Measurements from ENCODE around the gene KLHL35. TPM values are rescaled to one million over a fixed set of nuclear protein-coding genes. Genes with fewer than 3 reads are reported as not detected.

Gene KLHL35
- total RNA-seq, 6 donors from 2014 or later = 3.5 to 7.3 (median 4.3) TPM

DNA sequence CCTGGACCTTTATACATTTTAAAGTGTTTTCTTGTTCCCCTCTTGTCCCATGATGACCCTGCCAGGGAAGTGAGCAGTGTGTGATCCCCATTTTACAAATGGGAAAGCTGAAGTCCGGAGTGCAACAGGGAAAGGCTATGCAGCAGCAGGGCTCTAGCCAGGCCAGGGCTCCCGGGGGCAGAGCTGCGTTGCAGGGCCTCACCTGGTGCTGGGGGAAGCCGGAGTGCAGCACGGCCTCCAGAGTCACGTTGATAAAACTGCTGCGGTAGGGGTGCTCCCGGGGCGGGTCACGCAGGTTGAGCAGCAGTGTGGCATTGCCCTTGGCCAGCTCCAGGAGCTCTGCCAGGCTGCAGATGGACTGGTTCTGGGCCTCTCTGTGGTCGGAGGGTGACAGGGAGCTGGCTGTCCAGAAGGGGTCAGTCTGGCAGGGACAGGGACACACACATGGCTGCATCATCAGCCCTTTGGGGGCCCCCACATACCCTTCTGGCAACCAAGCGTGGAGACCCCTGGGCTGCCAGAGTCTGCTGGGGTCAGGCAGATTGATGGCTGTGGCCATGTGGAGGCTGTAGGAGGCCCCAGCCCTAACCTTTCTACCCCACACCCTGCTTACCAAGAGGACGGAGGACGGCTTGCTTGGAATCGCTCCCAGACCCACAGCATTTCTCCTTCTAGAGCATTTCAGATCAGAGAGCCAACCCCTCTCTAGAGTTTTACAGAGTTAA, 9.3 kb upstream of the KLHL35 start:
- DNase-seq (no peak), ATAC-seq (ENCODE audit: low FRiP score in 2 of 2) (no peak)
- Histone ChIP-seq H3K4me3 (no peak overlapping the region), H3K4me1 (peaks cover 0 to 6% (median 2%) of the 10 kb centered on the region in 4 donors), H3K27me3 (no peaks in the 10 kb centered on the region), H3K9me3 (no peaks in the 10 kb centered on the region), H3K36me3 (peaks cover 0 to 5% (median 0%) of the 10 kb centered on the region in 4 donors), H3K27ac (no peak overlapping the region)
- TF ChIP-seq, protein P1, sequence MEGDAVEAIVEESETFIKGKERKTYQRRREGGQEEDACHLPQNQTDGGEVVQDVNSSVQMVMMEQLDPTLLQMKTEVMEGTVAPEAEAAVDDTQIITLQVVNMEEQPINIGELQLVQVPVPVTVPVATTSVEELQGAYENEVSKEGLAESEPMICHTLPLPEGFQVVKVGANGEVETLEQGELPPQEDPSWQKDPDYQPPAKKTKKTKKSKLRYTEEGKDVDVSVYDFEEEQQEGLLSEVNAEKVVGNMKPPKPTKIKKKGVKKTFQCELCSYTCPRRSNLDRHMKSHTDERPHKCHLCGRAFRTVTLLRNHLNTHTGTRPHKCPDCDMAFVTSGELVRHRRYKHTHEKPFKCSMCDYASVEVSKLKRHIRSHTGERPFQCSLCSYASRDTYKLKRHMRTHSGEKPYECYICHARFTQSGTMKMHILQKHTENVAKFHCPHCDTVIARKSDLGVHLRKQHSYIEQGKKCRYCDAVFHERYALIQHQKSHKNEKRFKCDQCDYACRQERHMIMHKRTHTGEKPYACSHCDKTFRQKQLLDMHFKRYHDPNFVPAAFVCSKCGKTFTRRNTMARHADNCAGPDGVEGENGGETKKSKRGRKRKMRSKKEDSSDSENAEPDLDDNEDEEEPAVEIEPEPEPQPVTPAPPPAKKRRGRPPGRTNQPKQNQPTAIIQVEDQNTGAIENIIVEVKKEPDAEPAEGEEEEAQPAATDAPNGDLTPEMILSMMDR (IDR thresholded peaks at IDR 0.05) = no peak
- no peak for TF ChIP-seq POLR2A (IDR thresholded peaks at IDR 0.05)
- 78 to 85% methylated on average over 13 to 15 of the region's 15 CpGs for WGBS, 2 donors

DNA sequence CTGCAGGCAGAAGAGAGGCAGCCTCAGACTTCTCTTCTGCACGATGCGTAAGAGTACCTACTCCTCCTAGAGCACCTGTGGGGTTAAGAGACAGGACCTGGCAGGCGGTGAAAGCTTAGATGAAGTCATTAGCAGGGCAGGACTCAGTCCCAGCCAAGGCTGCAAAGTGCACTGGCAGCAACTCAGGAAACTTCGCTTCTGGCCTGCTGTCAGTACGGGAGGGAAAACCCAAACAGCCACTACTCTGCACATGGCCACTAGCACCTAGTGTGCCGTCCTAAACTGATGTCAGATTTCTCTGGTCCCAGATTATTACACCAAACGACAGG, 8.8 kb upstream of the KLHL35 start:
- TF ChIP-seq EP300 (IDR thresholded peaks at IDR 0.05) (no peak), POLR2A (IDR thresholded peaks at IDR 0.05) (no peak), POLR2AphosphoS5 (IDR thresholded peaks at IDR 0.05) (no peak)
- TF ChIP-seq, protein P1 (IDR thresholded peaks at IDR 0.05) = no peak
- Histone ChIP-seq H3K27ac (no peak overlapping the region), H3K36me3 (peaks cover 0 to 5% (median 0%) of the 10 kb centered on the region in 4 donors), H3K9me3 (no peaks in the 10 kb centered on the region), H3K27me3 (no peaks in the 10 kb centered on the region), H3K4me3 (no peak overlapping the region), H3K4me1 (peaks cover 0 to 6% (median 2%) of the 10 kb centered on the region in 4 donors)
- WGBS, 2 donors = 61 to 63% methylated on average over 7 of the region's 7 CpGs
- DNase-seq (peak in 1 of 2 donors; percentile 36), ATAC-seq (ENCODE audit: low FRiP score in 2 of 2) (no peak)

DNA sequence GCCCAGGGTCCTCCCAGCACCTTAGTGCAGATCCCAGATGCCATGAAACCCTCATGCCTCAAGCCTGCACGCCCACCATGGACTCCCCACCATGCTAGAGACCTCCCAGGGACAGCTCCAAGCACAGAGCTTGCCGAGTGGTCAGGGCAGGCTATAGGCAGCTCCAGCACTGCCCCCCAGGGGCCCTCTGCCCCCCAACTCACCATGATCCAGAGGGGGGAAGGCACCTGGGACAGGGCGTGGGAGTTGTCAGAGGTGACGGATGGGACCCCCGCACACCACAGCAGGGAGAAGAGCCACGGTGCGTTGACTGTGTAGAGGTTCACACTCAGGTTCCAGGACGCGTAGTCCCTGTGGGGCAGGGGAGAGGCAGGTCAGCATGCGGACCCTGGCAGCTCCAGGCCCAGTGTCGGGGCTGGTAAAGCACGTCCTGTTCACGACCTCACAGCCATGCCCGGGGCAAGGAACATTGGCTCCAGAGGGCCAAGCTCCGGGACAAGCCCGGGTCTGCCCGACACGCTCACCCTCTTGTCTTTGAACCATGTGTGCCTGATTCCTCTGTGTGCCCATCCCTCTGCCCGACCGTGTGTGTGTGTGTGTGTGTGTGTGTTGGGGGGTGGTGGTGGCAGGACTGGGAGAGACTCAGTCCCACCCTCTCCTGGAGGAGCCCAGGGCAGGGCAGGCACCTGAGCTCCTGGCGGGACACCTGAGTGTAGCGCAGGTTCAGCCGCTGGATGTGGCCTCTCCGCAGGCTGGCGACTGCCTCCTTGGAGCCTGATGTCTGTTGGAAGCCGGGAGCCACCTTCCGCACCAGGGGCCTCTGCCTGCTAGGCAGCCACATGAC, 8.2 kb upstream of the KLHL35 start:
- H3K36me3 ChIP-seq = peaks cover 0 to 5% (median 0%) of the 10 kb centered on the region in 4 donors
- H3K9me3 ChIP-seq = no peaks in the 10 kb centered on the region
- TF ChIP-seq POLR2A (IDR thresholded peaks at IDR 0.05) (no peak), POLR2AphosphoS5 (IDR thresholded peaks at IDR 0.05) (no peak), EP300 (IDR thresholded peaks at IDR 0.05) (no peak)
- peaks cover 0 to 6% (median 2%) of the 10 kb centered on the region in 4 donors for H3K4me1 ChIP-seq
- DNase-seq (no peak), ATAC-seq (ENCODE audit: low FRiP score in 2 of 2) (no peak)
- WGBS, 2 donors = 84 to 87% methylated on average over 11 to 27 of the region's 27 CpGs
- H3K27ac ChIP-seq = no peak overlapping the region
- H3K4me3 ChIP-seq = no peak overlapping the region
- H3K27me3 ChIP-seq = no peaks in the 10 kb centered on the region

DNA sequence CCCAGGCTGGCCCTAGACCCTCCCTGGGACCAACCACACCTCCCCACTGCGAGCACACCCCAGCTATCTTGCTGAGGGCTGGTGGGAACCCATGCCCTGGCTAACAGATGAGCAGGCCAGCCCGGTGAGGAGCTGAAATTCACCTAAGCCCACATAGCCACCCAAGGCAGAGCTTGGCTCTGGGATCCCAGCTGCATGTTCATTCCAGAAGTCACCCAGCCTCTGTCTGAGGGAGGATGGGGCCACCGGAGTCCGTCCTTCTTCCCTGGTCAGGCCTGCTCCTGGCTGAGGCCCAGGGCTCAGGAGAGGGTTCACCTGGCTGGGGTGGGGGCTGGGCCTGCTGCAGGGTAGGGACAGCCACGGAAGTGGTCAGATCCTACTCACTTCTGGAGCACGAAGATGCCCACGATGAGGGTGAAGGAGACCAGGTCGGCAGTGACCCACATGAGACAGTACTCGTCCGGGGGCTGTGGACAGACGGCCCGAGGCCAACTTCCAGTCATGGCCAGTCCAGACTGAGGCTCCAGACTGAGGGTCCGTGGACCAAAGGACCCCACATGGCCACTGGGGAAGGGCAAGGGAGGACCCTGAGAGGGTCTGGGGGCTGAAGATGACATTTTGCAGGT, 6.6 kb upstream of the KLHL35 start:
- H3K4me1 ChIP-seq = peaks cover 0 to 6% (median 2%) of the 10 kb centered on the region in 4 donors
- H3K27me3 ChIP-seq = no peaks in the 10 kb centered on the region
- DNase-seq = no peak
- 80 to 88% methylated on average over 4 to 12 of the region's 13 CpGs for WGBS, 2 donors
- H3K27ac ChIP-seq = no peak overlapping the region
- no peak for ATAC-seq (ENCODE audit: low FRiP score in 2 of 2)
- H3K36me3 ChIP-seq = peaks cover 0 to 8% (median 3%) of the 10 kb centered on the region in 4 donors
- TF ChIP-seq POLR2A (IDR thresholded peaks at IDR 0.05) (no peak), POLR2AphosphoS5 (IDR thresholded peaks at IDR 0.05) (no peak), EP300 (IDR thresholded peaks at IDR 0.05) (no peak)
- TF ChIP-seq, protein P1 (IDR thresholded peaks at IDR 0.05) = no peak
- no peaks in the 10 kb centered on the region for H3K9me3 ChIP-seq
- H3K4me3 ChIP-seq = no peak overlapping the region

DNA sequence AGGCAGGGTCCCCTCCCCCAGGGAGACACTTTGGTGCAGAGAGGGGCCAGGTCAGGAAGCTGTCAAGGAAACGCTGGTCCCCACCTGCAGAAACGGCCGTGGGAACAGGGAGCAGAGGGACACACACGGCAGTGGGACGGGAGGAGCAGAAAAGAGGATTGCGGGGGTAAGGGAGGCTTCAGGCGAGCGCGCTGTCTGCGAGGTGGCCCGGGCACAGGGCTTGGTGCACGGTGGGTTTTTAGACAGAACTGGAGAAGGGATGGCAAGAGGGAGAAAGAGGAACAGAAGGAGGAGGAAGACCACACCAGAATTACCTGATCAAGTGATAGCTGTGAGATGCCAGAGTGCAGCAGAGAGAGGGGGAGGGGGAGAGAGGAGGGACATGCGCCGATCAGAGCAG, 6.0 kb upstream of the KLHL35 start:
- H3K27me3 ChIP-seq = no peaks in the 10 kb centered on the region
- H3K36me3 ChIP-seq = peaks cover 0 to 8% (median 3%) of the 10 kb centered on the region in 4 donors
- no peak for ATAC-seq (ENCODE audit: low FRiP score in 2 of 2)
- no peak overlapping the region for H3K27ac ChIP-seq
- no peaks in the 10 kb centered on the region for H3K9me3 ChIP-seq
- no peak for TF ChIP-seq EP300 (IDR thresholded peaks at IDR 0.05)
- TF ChIP-seq POLR2A (IDR thresholded peaks at IDR 0.05) = no peak
- TF ChIP-seq, protein P1 (IDR thresholded peaks at IDR 0.05) = no peak
- no peak for TF ChIP-seq POLR2AphosphoS5 (IDR thresholded peaks at IDR 0.05)
- peaks cover 0 to 6% (median 2%) of the 10 kb centered on the region in 4 donors for H3K4me1 ChIP-seq
- no peak overlapping the region for H3K4me3 ChIP-seq
- DNase-seq = no peak
- WGBS, 2 donors = 74 to 75% methylated on average over 14 of the region's 14 CpGs
